ENCODE results near the gene DLGAP3. TPM values are rescaled to one million over a fixed set of nuclear protein-coding genes. Genes with fewer than 3 reads are reported as not detected.

DLGAP3 gene
- total RNA-seq, 5 donors from 2014 or later (not counting 1 experiment from before 2014, with no cell fraction given) = 0.78 to 1.6 (median 0.99) TPM

- peaks cover 16 to 17% of the 10 kb centered on the region in 2 donors for H3K27me3 Mint-ChIP-seq
- Histone ChIP-seq H3K36me3 (ENCODE audit: control insufficient read depth in 2 of 2, extremely low read depth in 1 of 2, insufficient read depth in 1 of 2, low read length in 1 of 2) (no peaks in the 10 kb centered on the region), H3K9me3 (peaks cover 2% of the 10 kb centered on the region), H3K4me1 (ENCODE audit: control insufficient read depth in 1 of 2, extremely low read depth in 1 of 2, insufficient read depth in 2 of 2, low read length in 2 of 2) (no peaks in the 10 kb centered on the region), H3K27ac (ENCODE audit: low read length) (no peak overlapping the region), H3K4me3 (ENCODE audit: control insufficient read depth in 1 of 2, extremely low read depth in 1 of 2, low read length in 1 of 2) (no peak overlapping the region), H3K27me3 (replicated peaks in 1 of 2; ENCODE audit: control insufficient read depth in 2 of 2, extremely low read depth in 1 of 2, insufficient read depth in 2 of 2, low read length in 1 of 2) (peaks cover 2 to 18% of the 10 kb centered on the region in 2 experiments)
- no peak overlapping the region for H3K4me3 Mint-ChIP-seq
- H3K36me3 Mint-ChIP-seq = no peaks in the 10 kb centered on the region
- WGBS (ENCODE audit: insufficient coverage) = no CpG with 5 or more reads among the region's 1 CpG
- no peak for ATAC-seq (replicated peaks in 1 of 4)
- ChIA-PET POLR2A (no interaction called here), CTCF (interaction anchor here in 1 of 2 donors (0.6 kb wide), 1 partner anchor 167 kb away, joined by 3 read pairs; no protein-coding TSS in a partner anchor)
- H3K4me1 Mint-ChIP-seq = peaks cover 0 to 4% (median 0%) of the 10 kb centered on the region in 3 donors
- peak in 1 of 35 experiments; percentile 15 for DNase-seq
- no peak overlapping the region for H3K27ac Mint-ChIP-seq
- H3K9me3 Mint-ChIP-seq = peaks cover 0 to 9% (median 7%) of the 10 kb centered on the region in 3 donors
Observed at GRCh38 chr1:34896612-34897011, 32.8 kb downstream of the DLGAP3 start.

- no peak for ATAC-seq (replicated peaks in 1 of 4)
- Mint-ChIP-seq H3K27ac (no peak overlapping the region), H3K36me3 (no peaks in the 10 kb centered on the region), H3K4me1 (peaks cover 4 to 6% (median 4%) of the 10 kb centered on the region in 3 donors), H3K27me3 (peaks cover 28 to 37% of the 10 kb centered on the region in 2 donors), H3K9me3 (peaks cover 0 to 10% (median 9%) of the 10 kb centered on the region in 3 donors), H3K4me3 (no peak overlapping the region)
- no peaks in the 10 kb centered on the region for H3K36me3 ChIP-seq (ENCODE audit: control insufficient read depth in 2 of 2, extremely low read depth in 1 of 2, insufficient read depth in 1 of 2, low read length in 1 of 2)
- 83% methylated on average over 2 of the region's 4 CpGs for WGBS (ENCODE audit: insufficient coverage)
- POLR2A ChIA-PET = no interaction called here
- H3K4me1 ChIP-seq (ENCODE audit: control insufficient read depth in 1 of 2, extremely low read depth in 1 of 2, insufficient read depth in 2 of 2, low read length in 2 of 2) = peaks cover 0 to 14% of the 10 kb centered on the region in 2 experiments
- no peak for DNase-seq
- CTCF ChIA-PET = no interaction called here
- peaks cover 2% of the 10 kb centered on the region for H3K9me3 ChIP-seq
- H3K4me3 ChIP-seq (ENCODE audit: control insufficient read depth in 1 of 2, extremely low read depth in 1 of 2, low read length in 1 of 2) = no peak overlapping the region
- H3K27me3 ChIP-seq (replicated peaks in 1 of 2; ENCODE audit: control insufficient read depth in 2 of 2, extremely low read depth in 1 of 2, insufficient read depth in 2 of 2, low read length in 1 of 2) = peaks cover 4 to 28% of the 10 kb centered on the region in 2 experiments
- H3K27ac ChIP-seq (ENCODE audit: low read length) = no peak overlapping the region
Observed at GRCh38 chr1:34889705-34890104, 39.7 kb downstream of the DLGAP3 start.

- Histone ChIP-seq H3K9me3 (peaks cover 2% of the 10 kb centered on the region), H3K4me3 (ENCODE audit: control insufficient read depth in 1 of 2, extremely low read depth in 1 of 2, low read length in 1 of 2) (no peak overlapping the region), H3K27ac (ENCODE audit: low read length) (no peak overlapping the region), H3K4me1 (ENCODE audit: control insufficient read depth in 1 of 2, extremely low read depth in 1 of 2, insufficient read depth in 2 of 2, low read length in 2 of 2) (peaks cover 0 to 15% of the 10 kb centered on the region in 2 experiments), H3K36me3 (ENCODE audit: control insufficient read depth in 2 of 2, extremely low read depth in 1 of 2, insufficient read depth in 1 of 2, low read length in 1 of 2) (no peaks in the 10 kb centered on the region), H3K27me3 (replicated peaks in 1 of 2; ENCODE audit: control insufficient read depth in 2 of 2, extremely low read depth in 1 of 2, insufficient read depth in 2 of 2, low read length in 1 of 2) (peaks cover 4 to 40% of the 10 kb centered on the region in 2 experiments)
- Mint-ChIP-seq H3K4me3 (no peak overlapping the region), H3K36me3 (no peaks in the 10 kb centered on the region), H3K9me3 (peaks cover 0 to 9% (median 6%) of the 10 kb centered on the region in 3 donors), H3K27me3 (peaks cover 41 to 55% of the 10 kb centered on the region in 2 donors), H3K27ac (no peak overlapping the region), H3K4me1 (peaks cover 4 to 8% (median 4%) of the 10 kb centered on the region in 3 donors)
- no peak for DNase-seq
- CTCF ChIA-PET = interaction anchor here in 1 of 2 donors (0.6 kb wide), 1 partner anchor 19 kb away, joined by 4 read pairs; no protein-coding TSS in a partner anchor
- ATAC-seq (replicated peaks in 1 of 4) = no peak
- WGBS (ENCODE audit: insufficient coverage) = no CpG with 5 or more reads among the region's 4 CpGs
- POLR2A ChIA-PET = no interaction called here
Observed at GRCh38 chr1:34887593-34887992, 41.9 kb downstream of the DLGAP3 start.

- ChIA-PET CTCF (interaction anchor here in 1 of 2 donors (0.6 to 0.7 kb wide), 2 partner anchors 56 to 173 kb away, joined by 3 to 4 read pairs; no protein-coding TSS in a partner anchor), POLR2A (no interaction called here)
- 3% methylated on average over 68 of the region's 80 CpGs for WGBS (ENCODE audit: insufficient coverage)
Observed at GRCh38 chr1:34885405-34886247, 43.8 kb downstream of the DLGAP3 start.

GRCh38 chr1:34884961-34885360 is 44.5 kb downstream of the DLGAP3 start:
- H3K4me3 ChIP-seq (ENCODE audit: control insufficient read depth in 1 of 2, extremely low read depth in 1 of 2, low read length in 1 of 2) = peak overlapping the region; percentile 21 to 39
- CTCF ChIA-PET = interaction anchor here in 1 of 2 donors (0.6 kb wide), 1 partner anchor 55 kb away, joined by 4 read pairs; no protein-coding TSS in a partner anchor

More at GRCh38 chr1:34885405-34886247, 43.8 kb downstream of the DLGAP3 start:
- no peak overlapping the region for H3K27ac ChIP-seq (ENCODE audit: low read length)
- peaks cover 2% of the 10 kb centered on the region for H3K9me3 ChIP-seq
- peak overlapping the region; percentile 41 to 52 for H3K4me3 ChIP-seq (ENCODE audit: control insufficient read depth in 1 of 2, extremely low read depth in 1 of 2, low read length in 1 of 2)
- peaks cover 43 to 56% of the 10 kb centered on the region in 2 donors for H3K27me3 Mint-ChIP-seq
- H3K27me3 ChIP-seq (replicated peaks in 1 of 2; ENCODE audit: control insufficient read depth in 2 of 2, extremely low read depth in 1 of 2, insufficient read depth in 2 of 2, low read length in 1 of 2) = peaks cover 9 to 40% of the 10 kb centered on the region in 2 experiments
- peak in 10 of 35 experiments; percentile 11 to 39 (median 30) for DNase-seq
- H3K4me1 Mint-ChIP-seq = peaks cover 4 to 8% (median 4%) of the 10 kb centered on the region in 3 donors
- H3K27ac Mint-ChIP-seq = no peak overlapping the region
- H3K4me1 ChIP-seq (ENCODE audit: control insufficient read depth in 1 of 2, extremely low read depth in 1 of 2, insufficient read depth in 2 of 2, low read length in 2 of 2) = peaks cover 0 to 15% of the 10 kb centered on the region in 2 experiments
- H3K36me3 Mint-ChIP-seq = no peaks in the 10 kb centered on the region
- H3K9me3 Mint-ChIP-seq = no peaks in the 10 kb centered on the region
- ATAC-seq (replicated peaks in 1 of 4) = peak; percentile 56 to 84 (median 70)
- no peaks in the 10 kb centered on the region for H3K36me3 ChIP-seq (ENCODE audit: control insufficient read depth in 2 of 2, extremely low read depth in 1 of 2, insufficient read depth in 1 of 2, low read length in 1 of 2)
- peak overlapping the region; percentile 51 to 77 (median 55) for H3K4me3 Mint-ChIP-seq

GRCh38 chr1:34884536-34884935 is 44.9 kb downstream of the DLGAP3 start:
- POLR2A ChIA-PET = no interaction called here
- CTCF ChIA-PET = no interaction called here
- Histone ChIP-seq H3K4me1 (ENCODE audit: control insufficient read depth in 1 of 2, extremely low read depth in 1 of 2, insufficient read depth in 2 of 2, low read length in 2 of 2) (peaks cover 0 to 15% of the 10 kb centered on the region in 2 experiments), H3K9me3 (peaks cover 2% of the 10 kb centered on the region), H3K27me3 (replicated peaks in 1 of 2; ENCODE audit: control insufficient read depth in 2 of 2, extremely low read depth in 1 of 2, insufficient read depth in 2 of 2, low read length in 1 of 2) (peaks cover 7 to 37% of the 10 kb centered on the region in 2 experiments), H3K36me3 (ENCODE audit: control insufficient read depth in 2 of 2, extremely low read depth in 1 of 2, insufficient read depth in 1 of 2, low read length in 1 of 2) (no peaks in the 10 kb centered on the region), H3K4me3 (ENCODE audit: control insufficient read depth in 1 of 2, extremely low read depth in 1 of 2, low read length in 1 of 2) (no peak overlapping the region), H3K27ac (ENCODE audit: low read length) (no peak overlapping the region)
- peak overlapping the region; percentile 62 to 77 (median 68) for H3K4me3 Mint-ChIP-seq
- peak overlapping the region in 1 of 2 donors; percentile 31 for H3K27ac Mint-ChIP-seq
- WGBS (ENCODE audit: insufficient coverage) = no CpG with 5 or more reads among the region's 3 CpGs
- DNase-seq = no peak
- H3K9me3 Mint-ChIP-seq = no peaks in the 10 kb centered on the region
- ATAC-seq (replicated peaks in 1 of 4) = no peak
- H3K4me1 Mint-ChIP-seq = peaks cover 4 to 8% (median 4%) of the 10 kb centered on the region in 3 donors
- H3K36me3 Mint-ChIP-seq = no peaks in the 10 kb centered on the region
- H3K27me3 Mint-ChIP-seq = peaks cover 41 to 60% of the 10 kb centered on the region in 2 donors

More at GRCh38 chr1:34884961-34885360, 44.5 kb downstream of the DLGAP3 start:
- DNase-seq (peak in 1 of 35 experiments; percentile 11), ATAC-seq (replicated peaks in 1 of 4) (no peak)
- peaks cover 43 to 60% of the 10 kb centered on the region in 2 donors for H3K27me3 Mint-ChIP-seq
- Histone ChIP-seq H3K27me3 (replicated peaks in 1 of 2; ENCODE audit: control insufficient read depth in 2 of 2, extremely low read depth in 1 of 2, insufficient read depth in 2 of 2, low read length in 1 of 2) (peaks cover 7 to 40% of the 10 kb centered on the region in 2 experiments), H3K4me1 (ENCODE audit: control insufficient read depth in 1 of 2, extremely low read depth in 1 of 2, insufficient read depth in 2 of 2, low read length in 2 of 2) (peaks cover 0 to 15% of the 10 kb centered on the region in 2 experiments), H3K27ac (ENCODE audit: low read length) (no peak overlapping the region), H3K36me3 (ENCODE audit: control insufficient read depth in 2 of 2, extremely low read depth in 1 of 2, insufficient read depth in 1 of 2, low read length in 1 of 2) (no peaks in the 10 kb centered on the region), H3K9me3 (peaks cover 2% of the 10 kb centered on the region)
- H3K9me3 Mint-ChIP-seq = no peaks in the 10 kb centered on the region
- 38% methylated on average over 17 of the region's 19 CpGs for WGBS (ENCODE audit: insufficient coverage)
- H3K36me3 Mint-ChIP-seq = no peaks in the 10 kb centered on the region
- peak overlapping the region in 1 of 2 donors; percentile 31 for H3K27ac Mint-ChIP-seq
- H3K4me1 Mint-ChIP-seq = peaks cover 4 to 8% (median 4%) of the 10 kb centered on the region in 3 donors
- POLR2A ChIA-PET = no interaction called here
- peak overlapping the region; percentile 62 to 77 (median 68) for H3K4me3 Mint-ChIP-seq

All from T-cell (primary cell).